DND-41 (cell line): Measurements from ENCODE around the gene MRPL40.

ENCODE experiments used
- ATAC-seq: fragments of 200-7000 bp; cut with Tn5 transposase; 3 replicates; pipeline ENCODE4 v1.9.1; 2021; ENCODE audit warnings: low read depth; ENCODE audit not compliant: insufficient read depth
- DNase-seq: peaks from one replicate; pipeline ENCODE4 v3.0.0-alpha.2; 2020
- H2AFZ ChIP-seq: 2 replicates; pipeline ENCODE4 v1.6.0; 2012; ENCODE audit warnings: low read depth, low read length
- H3K27ac ChIP-seq: 2 replicates; pipeline ENCODE4 v1.5.1; 2012; ENCODE audit warnings: low read length, inconsistent platforms
- H3K27me3 ChIP-seq: fragments of 200-600 bp; sonication (generic); 2 replicates; pipeline ENCODE4 v1.6.0; 2012; ENCODE audit warnings: low read length, mild to moderate bottlenecking, inconsistent platforms; ENCODE audit not compliant: insufficient read depth, poor library complexity
- H3K36me3 ChIP-seq: 2 replicates; pipeline ENCODE4 v1.5.1; 2012; ENCODE audit warnings: low read length, inconsistent platforms; ENCODE audit not compliant: insufficient read depth
- H3K4me1 ChIP-seq: 2 replicates; pipeline ENCODE4 v1.5.1; 2012; ENCODE audit warnings: mild to moderate bottlenecking, low read length; ENCODE audit not compliant: insufficient read depth
- H3K4me2 ChIP-seq: 2 replicates; pipeline ENCODE4 v1.6.0; 2012; ENCODE audit warnings: mild to moderate bottlenecking, moderate library complexity, low read length, inconsistent platforms; ENCODE audit not compliant: insufficient read depth
- H3K4me3 ChIP-seq, 2 experiments: fragments of 200-600 bp in 1 of 2; shearing (Covaris generic) in 1 of 2; 2 replicates each; pipeline ENCODE4 v1.5.1; 2012 to 2016; ENCODE audit warnings: inconsistent platforms in 2 of 2, low read length in 2 of 2, mild to moderate bottlenecking in 2 of 2, low read depth in 1 of 2, moderate library complexity in 1 of 2
- H3K79me2 ChIP-seq: 2 replicates; pipeline ENCODE4 v1.6.0; 2012; ENCODE audit warnings: low read length, inconsistent platforms; ENCODE audit not compliant: insufficient read depth
- H3K9ac ChIP-seq: 2 replicates; pipeline ENCODE4 v1.6.0; 2012; ENCODE audit warnings: low read depth, mild to moderate bottlenecking, inconsistent platforms, low read length, moderate library complexity
- H3K9me3 ChIP-seq: 2 replicates; pipeline ENCODE4 v1.5.1; 2012; ENCODE audit warnings: low read length, moderate library complexity, mild to moderate bottlenecking, inconsistent platforms; ENCODE audit not compliant: insufficient read depth, severe bottlenecking
- H4K20me1 ChIP-seq: 2 replicates; pipeline ENCODE4 v1.6.0; 2012; ENCODE audit warnings: low read length; ENCODE audit not compliant: insufficient read depth
- CTCF ChIP-seq: IDR thresholded peaks from 2 replicates; pipeline ENCODE4 v1.5.1; 2012; ENCODE audit warnings: borderline replicate concordance, low read length, moderate library complexity, mild to moderate bottlenecking; ENCODE audit not compliant: poor library complexity, severe bottlenecking; ENCODE audit errors: extremely low read depth
- EZH2 ChIP-seq: IDR thresholded peaks from 3 replicates; pipeline ENCODE4 v1.6.1; 2012; ENCODE audit warnings: borderline replicate concordance, low read depth, mild to moderate bottlenecking, moderate library complexity, low read length, inconsistent platforms; ENCODE audit not compliant: severe bottlenecking

Gene MRPL40

GRCh38 chr22:19453718-19454117, 21.4 kb downstream of the MRPL40 start:
- Histone ChIP-seq H3K36me3 (peaks cover 95% of the 10 kb centered on the region), H3K4me1 (peaks cover 12% of the 10 kb centered on the region), H3K9me3 (no peaks in the 10 kb centered on the region), H3K4me2 (no peak overlapping the region), H3K79me2 (peaks cover 14% of the 10 kb centered on the region), H4K20me1 (peaks cover 8% of the 10 kb centered on the region; the same call in 1 of the 2 replicates), H2AFZ (no peak overlapping the region), H3K9ac (no peak overlapping the region), H3K27me3 (no peaks in the 10 kb centered on the region), H3K4me3 (no peak overlapping the region), H3K27ac (no peak overlapping the region)
- DNase-seq, result no peak
- no peak for ATAC-seq
- TF ChIP-seq EZH2, result no peak
- TF ChIP-seq CTCF, result no peak

- peaks cover 95% of the 10 kb centered on the region for H3K36me3 ChIP-seq
- H3K27me3 ChIP-seq, result no peaks in the 10 kb centered on the region
- no peak overlapping the region for H2AFZ ChIP-seq
- TF ChIP-seq EZH2 (no peak), CTCF (no peak)
- peaks cover 8% of the 10 kb centered on the region for H3K4me1 ChIP-seq
- no peak for ATAC-seq
- H3K9ac ChIP-seq, result no peak overlapping the region
- H4K20me1 ChIP-seq, result peaks cover 4% of the 10 kb centered on the region; the same call in 1 of the 2 replicates
- H3K4me2 ChIP-seq, result no peak overlapping the region
- DNase-seq, result no peak
- H3K9me3 ChIP-seq, result no peaks in the 10 kb centered on the region
- H3K79me2 ChIP-seq, result peaks cover 10% of the 10 kb centered on the region
- no peak overlapping the region for H3K27ac ChIP-seq
- no peak overlapping the region for H3K4me3 ChIP-seq
Observed at GRCh38 chr22:19454156-19454555, 21.8 kb downstream of the MRPL40 start.

DNA sequence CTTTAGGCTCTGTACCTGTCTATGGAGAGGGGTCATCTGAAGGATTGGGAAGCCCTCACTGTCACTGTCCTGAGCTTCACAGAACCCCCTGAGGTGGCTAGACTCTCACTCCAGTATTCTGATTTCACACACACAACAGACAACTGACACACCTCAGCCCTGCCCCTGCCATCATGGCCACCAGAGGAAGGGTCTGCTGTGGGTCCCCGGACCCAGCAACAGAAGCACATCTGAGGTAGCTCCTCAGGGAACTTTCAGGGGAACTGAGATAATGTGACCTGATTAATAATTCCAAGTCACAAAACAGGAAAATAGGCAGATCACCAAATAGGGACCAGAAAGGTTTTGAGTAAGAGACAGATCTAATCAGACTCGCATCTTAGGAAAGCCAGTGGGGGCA, 22.7 kb downstream of the MRPL40 start:
- Histone ChIP-seq H3K9me3 (no peaks in the 10 kb centered on the region), H3K9ac (no peak overlapping the region), H3K27ac (no peak overlapping the region), H3K4me1 (0 out of 2 replicates have a peak, but pooled peaks cover 2% of the 10 kb centered on the region), H4K20me1 (peaks cover 4% of the 10 kb centered on the region; the same call in 1 of the 2 replicates), H3K79me2 (0 out of 2 replicates have a peak, but pooled peaks cover 2% of the 10 kb centered on the region), H3K4me3 (no peak overlapping the region), H2AFZ (no peak overlapping the region), H3K36me3 (peaks cover 93% of the 10 kb centered on the region), H3K4me2 (no peak overlapping the region), H3K27me3 (no peaks in the 10 kb centered on the region)
- TF ChIP-seq CTCF (no peak), EZH2 (no peak)
- DNase-seq, result no peak
- no peak for ATAC-seq
